ENCODE results near the gene EDN2.

The EDN2 gene

DNA sequence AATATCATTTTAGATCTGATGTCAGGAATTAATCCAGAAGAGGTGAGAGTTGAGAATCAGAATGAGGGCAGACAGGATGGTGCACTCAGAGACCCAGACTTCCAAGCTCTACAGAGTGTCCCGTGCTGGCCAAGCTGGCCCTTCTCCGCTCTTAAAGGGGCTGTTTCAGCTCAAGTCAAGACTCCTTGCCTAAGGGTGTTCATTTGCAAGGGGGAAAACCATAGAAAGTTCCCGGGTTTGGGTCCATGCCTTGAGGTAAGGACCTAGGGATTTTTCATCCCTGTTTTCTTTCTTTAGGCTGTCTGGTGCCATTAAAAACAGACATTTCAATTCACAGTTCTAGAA lies 47.5 kb downstream of the EDN2 start:
- no peak for DNase-seq (ENCODE audit: low read depth)

DNA sequence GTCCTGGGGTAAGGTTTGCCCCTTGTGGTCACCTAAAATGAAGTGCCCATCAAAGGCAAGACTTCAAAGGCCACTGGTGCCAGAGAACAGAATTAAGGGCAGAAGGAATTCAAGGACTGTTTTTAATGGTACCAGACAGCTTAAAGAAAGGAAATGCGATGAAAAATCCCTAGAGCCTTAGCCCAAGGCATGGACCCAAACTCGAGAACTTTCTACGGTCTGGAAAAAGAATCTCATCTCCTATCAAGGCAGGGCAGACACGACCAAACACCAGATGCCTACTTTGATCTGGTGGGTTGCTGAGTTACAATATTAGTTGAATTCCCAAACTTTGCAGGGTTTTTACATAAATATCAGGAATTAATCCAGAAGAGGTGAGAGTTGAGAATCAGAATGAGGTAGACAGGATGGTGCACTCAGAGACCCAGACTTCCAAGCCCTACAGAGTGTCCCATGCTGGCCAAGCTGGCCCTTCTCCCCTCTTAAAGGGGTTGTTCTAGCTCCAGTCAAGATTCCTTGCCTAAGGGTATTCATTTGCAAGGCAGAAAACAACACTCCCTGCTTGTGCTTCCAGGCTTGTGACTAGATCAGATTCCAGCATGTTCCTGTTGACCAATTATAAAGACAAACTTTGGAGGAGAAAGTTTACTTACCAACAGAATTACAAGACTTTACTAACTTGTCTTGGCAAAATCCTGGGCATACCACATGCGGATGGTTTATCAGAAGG lies 48.0 kb downstream of the EDN2 start:
- no peak for DNase-seq (ENCODE audit: low read depth)

GRCh38 chr1:41435570-41436178 lies 48.8 kb downstream of the EDN2 start:
- peak; percentile 49 for DNase-seq (ENCODE audit: low read depth)

DNA sequence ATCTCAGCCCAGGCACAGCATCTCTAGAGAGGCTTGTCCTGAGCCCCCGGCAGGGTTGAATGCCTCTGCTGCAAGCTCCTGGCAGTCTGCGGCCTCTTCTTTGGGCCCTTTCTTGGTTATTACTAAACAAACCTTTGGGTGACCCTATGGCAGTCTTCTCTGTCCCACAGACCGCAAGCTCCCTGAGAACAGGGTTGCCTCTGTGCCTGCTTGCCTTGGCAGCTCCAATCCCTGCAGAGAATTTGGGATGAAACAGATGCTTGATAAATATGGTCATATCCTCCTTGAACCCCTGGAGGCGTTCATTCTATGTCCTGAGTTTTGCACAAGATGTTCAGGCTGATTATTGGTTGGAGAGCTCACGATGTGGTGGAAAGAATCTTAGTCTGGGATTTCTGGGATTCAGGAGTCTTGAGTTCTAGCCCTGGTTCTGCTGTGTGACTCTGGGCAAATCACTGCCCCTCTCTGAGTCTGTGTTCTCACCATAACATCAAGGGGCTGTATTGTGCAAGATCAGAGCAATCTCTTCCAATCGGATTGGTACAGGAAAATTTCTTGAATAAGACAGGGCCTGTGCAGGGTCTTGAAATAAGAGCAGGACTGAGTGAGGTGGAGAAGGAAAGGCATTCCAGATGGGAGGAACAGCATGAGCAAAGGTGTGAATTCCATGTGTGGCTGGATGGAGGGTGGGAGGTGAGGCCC lies 49.6 kb downstream of the EDN2 start:
- no peak for DNase-seq (ENCODE audit: low read depth)

GRCh38 chr1:41434306-41434705 lies 50.2 kb downstream of the EDN2 start:
- DNase-seq (ENCODE audit: low read depth): no peak

GRCh38 chr1:41433501-41433900 lies 51.0 kb downstream of the EDN2 start:
- DNase-seq (ENCODE audit: low read depth): no peak

- DNase-seq (ENCODE audit: low read depth): peak; percentile 83
Observed at GRCh38 chr1:41432481-41433280, 51.8 kb downstream of the EDN2 start.

DNA sequence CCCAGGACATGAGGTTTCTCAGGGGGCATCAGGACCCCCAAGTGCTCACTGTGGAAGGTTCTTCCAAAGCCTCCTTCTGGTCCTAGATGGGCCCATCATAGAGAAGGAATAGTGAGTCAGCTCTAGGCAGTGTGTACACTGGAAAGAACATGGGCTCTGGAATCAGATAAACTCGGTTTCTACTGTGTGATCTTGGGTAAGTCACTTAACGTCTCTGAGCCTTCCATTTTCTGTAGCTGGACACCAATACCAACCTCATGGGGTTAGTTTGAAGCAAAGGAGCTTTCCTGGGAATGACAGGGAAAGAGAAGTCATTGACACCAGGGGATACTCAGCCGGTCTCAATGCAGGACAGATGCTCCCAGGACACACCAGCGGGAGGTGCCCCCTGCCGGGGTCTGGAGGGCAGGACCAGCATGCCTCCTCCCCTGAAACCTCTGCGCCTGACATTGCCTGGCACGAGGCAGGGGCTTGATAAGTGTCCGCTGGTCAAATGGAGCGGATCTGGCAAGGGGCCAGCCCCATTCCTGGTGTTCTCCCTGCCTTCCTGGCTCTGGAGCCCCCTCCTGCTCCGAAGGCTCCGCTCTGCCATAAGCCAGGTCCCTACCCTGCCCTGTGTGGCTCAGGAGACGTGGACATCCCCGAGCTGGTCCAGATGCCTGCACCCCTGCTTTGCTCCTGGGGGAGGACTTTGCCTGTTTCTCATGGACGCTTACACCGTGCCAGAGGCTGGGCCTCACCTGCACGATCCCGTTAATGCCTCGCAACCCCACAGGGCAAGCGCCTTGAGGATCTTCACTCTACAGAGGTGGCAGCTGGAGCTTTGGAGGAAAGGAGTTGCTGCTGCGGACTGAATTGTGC lies 52.8 kb downstream of the EDN2 start:
- DNase-seq (ENCODE audit: low read depth): no peak

DNA sequence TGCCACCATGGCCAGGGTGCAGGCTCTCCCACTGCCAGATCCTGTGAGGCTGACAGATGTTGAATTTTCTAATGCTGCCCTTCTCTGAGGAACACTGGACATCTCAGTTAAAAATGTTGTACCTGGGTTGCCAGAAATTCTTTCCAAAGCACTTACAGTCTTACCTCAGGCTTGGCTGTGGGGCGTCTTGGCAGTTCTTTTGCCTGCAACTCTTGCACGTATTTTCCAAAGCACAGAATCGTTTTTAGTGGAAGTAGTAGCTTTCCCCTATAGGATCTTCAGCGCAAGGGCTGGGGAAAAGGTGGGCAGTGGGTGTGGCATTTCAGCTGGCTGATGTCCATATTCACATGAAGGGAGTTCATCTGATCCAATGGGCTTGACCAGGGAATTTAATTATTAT lies 53.9 kb downstream of the EDN2 start:
- no peak for DNase-seq (ENCODE audit: low read depth)

DNA sequence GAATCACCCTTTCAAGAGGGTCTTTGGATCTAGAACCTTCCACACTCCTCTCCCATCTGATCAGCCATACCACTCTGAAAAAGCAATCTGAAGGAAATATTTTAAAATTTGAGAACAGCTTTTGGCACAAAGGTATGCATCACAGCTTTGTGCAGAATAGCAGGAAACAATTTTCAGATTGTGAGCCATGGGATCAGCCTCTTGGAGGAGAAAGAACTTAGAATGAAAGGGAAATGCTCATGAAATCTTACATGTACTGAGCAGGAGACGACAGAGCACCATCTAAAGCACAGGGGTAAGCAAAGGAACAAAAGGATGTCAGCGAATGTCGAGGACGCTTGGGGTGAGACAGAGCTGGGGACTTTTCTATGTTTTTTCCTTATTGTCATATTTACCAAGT lies 54.4 kb downstream of the EDN2 start:
- no peak for DNase-seq (ENCODE audit: low read depth)

DNA sequence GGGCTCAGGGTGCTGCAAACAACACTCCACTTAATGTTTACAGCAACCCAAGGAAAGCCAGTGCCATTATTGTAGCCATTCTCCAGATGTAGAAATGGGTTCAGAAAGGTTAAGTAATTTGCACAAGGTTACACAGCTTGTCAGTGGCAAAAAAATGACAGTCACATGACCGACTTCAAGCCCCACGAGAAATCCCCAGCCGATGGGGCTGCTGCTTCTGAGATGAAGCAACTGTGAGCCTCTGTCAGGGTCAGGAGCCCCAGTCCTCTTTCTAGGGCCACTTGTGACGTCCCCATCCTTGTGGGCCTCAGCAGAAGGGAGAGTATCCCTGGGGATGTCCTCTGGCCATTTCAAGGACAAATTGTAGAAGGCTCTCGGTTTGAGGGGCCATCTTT lies 54.8 kb downstream of the EDN2 start:
- no peak for DNase-seq (ENCODE audit: low read depth)
